ENCODE data around the gene GLIS1.

- TF ChIP-seq CTCF (IDR thresholded peaks at IDR 0.05) (no peak), EP300 (IDR thresholded peaks at IDR 0.05) (no peak), POLR2A (IDR thresholded peaks at IDR 0.05) (no peak)
Observed at GRCh38 chr1:53605181-53605580, 133.8 kb downstream of the GLIS1 start.

Data from stomach (tissue), 4 donors.